ENCODE measurements around the gene MCTP1.

DNA sequence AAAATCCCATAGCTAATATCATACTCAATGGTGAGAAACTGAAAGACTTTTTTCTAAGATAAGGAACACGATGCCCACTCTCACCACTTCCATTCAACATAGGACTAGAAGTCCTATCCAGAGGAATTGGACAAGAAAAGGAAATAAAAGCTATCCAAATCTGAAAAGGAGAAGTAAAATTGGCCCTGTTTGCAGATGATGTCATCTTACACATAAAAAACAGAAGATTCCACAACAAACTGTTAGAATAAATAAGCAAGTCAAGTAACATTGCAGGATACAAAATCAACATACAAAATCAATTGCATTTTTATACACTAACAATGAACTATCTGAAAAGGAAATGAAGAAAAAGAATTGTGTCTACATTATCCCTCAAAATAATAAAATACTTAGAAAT, 308.0 kb downstream of the MCTP1 start:
- TF ChIP-seq, protein P1, sequence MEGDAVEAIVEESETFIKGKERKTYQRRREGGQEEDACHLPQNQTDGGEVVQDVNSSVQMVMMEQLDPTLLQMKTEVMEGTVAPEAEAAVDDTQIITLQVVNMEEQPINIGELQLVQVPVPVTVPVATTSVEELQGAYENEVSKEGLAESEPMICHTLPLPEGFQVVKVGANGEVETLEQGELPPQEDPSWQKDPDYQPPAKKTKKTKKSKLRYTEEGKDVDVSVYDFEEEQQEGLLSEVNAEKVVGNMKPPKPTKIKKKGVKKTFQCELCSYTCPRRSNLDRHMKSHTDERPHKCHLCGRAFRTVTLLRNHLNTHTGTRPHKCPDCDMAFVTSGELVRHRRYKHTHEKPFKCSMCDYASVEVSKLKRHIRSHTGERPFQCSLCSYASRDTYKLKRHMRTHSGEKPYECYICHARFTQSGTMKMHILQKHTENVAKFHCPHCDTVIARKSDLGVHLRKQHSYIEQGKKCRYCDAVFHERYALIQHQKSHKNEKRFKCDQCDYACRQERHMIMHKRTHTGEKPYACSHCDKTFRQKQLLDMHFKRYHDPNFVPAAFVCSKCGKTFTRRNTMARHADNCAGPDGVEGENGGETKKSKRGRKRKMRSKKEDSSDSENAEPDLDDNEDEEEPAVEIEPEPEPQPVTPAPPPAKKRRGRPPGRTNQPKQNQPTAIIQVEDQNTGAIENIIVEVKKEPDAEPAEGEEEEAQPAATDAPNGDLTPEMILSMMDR (IDR thresholded peaks at IDR 0.05): no peak
- no peak for TF ChIP-seq POLR2A (IDR thresholded peaks at IDR 0.05)
